NB4 (cell line): ENCODE measurements around the gene KRTAP4-3.
"Not testable (repeated sequence)": the region's sequence is repeated elsewhere in the genome, so short reads cannot be mapped to it uniquely, and the experiment has no call there.

Experiments used
- MYC ChIP-seq: IDR thresholded peaks from 2 replicates; pipeline ENCODE4 v1.6.1; 2011; ENCODE audit warnings: low read depth, low read length
- POLR2A ChIP-seq: IDR thresholded peaks from 2 replicates; pipeline ENCODE4 v1.6.1; 2011; ENCODE audit warnings: mild to moderate bottlenecking; ENCODE audit not compliant: insufficient read length; ENCODE audit errors: extremely low read depth
- TF ChIP-seq, protein P1 (sequence below): IDR thresholded peaks from one replicate; pipeline ENCODE4 v1.5.1; 2012; ENCODE audit warnings: low read depth, low read length

DNA sequence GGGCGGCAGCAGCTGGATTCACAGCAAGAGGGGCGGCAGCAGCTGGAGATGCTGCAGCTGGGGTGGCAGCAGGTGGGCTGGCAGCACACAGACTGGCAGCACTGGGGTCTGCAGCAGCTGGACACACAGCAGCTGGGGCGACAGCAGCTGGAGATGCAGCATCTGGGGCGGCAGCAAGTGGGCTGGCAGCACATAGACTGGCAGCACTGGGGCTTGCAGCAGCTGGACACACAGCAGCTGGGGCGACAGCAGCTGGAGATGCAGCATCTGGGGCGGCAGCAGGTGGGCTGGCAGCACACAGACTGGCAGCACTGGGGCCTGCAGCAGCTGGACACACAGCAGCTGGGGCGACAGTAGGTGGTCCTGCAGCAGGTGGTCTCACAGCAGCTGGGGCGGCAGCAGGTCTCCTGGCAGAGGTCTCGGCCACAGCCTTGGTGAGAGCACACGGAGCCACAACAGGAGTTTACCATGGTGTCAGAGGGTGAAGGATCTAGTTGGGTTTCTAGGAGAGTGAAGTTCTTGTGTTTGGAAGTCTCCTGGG, 50.1 kb downstream of the KRTAP4-3 start, which contains the start of gene KRTAP4-11:
- not testable (repeated sequence) for TF ChIP-seq POLR2A, MYC
- TF ChIP-seq, protein P1, sequence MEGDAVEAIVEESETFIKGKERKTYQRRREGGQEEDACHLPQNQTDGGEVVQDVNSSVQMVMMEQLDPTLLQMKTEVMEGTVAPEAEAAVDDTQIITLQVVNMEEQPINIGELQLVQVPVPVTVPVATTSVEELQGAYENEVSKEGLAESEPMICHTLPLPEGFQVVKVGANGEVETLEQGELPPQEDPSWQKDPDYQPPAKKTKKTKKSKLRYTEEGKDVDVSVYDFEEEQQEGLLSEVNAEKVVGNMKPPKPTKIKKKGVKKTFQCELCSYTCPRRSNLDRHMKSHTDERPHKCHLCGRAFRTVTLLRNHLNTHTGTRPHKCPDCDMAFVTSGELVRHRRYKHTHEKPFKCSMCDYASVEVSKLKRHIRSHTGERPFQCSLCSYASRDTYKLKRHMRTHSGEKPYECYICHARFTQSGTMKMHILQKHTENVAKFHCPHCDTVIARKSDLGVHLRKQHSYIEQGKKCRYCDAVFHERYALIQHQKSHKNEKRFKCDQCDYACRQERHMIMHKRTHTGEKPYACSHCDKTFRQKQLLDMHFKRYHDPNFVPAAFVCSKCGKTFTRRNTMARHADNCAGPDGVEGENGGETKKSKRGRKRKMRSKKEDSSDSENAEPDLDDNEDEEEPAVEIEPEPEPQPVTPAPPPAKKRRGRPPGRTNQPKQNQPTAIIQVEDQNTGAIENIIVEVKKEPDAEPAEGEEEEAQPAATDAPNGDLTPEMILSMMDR, result not testable (repeated sequence)
